SU-DHL-6 (cell line): ENCODE data around the gene FAM227B.

Experiments
- H2AFZ ChIP-seq: fragments of 200-600 bp; sonication (generic); 2 replicates; pipeline ENCODE4 v1.6.1; 2014; ENCODE audit warnings: low read depth, mild to moderate bottlenecking, moderate library complexity, mixed read lengths, antibody characterized with exemption, low read length; ENCODE audit not compliant: severe bottlenecking
- H3F3A ChIP-seq: fragments of 200-600 bp; shearing (Covaris generic); 2 replicates; pipeline ENCODE4 v1.6.0; 2016; ENCODE audit warnings: antibody characterized with exemption, mild to moderate bottlenecking; ENCODE audit not compliant: insufficient read depth
- H3K27ac ChIP-seq: fragments of 200-600 bp; sonication (generic); 2 replicates; pipeline ENCODE4 v1.5.1; 2016; ENCODE audit warnings: low read depth, mild to moderate bottlenecking, low read length, moderate library complexity, mixed read lengths
- H3K27me3 ChIP-seq: fragments of 200-600 bp; sonication (generic), shearing (Covaris generic); 2 replicates; pipeline ENCODE4 v1.6.0; 2014; ENCODE audit warnings: mild to moderate bottlenecking, low read length
- H3K36me3 ChIP-seq: fragments of 200-600 bp; sonication (generic); 2 replicates; pipeline ENCODE4 v1.6.1; 2014; ENCODE audit warnings: mild to moderate bottlenecking, low read length, mixed read lengths
- H3K4me2 ChIP-seq: fragments of 300-600, 200-600 bp; shearing (Covaris generic), sonication (generic); 2 replicates; pipeline ENCODE4 v1.6.0; 2014; ENCODE audit warnings: low read length, low read depth, mild to moderate bottlenecking; ENCODE audit not compliant: poor library complexity, severe bottlenecking
- H3K4me3 ChIP-seq: fragments of 200-600 bp; sonication (generic); 2 replicates; pipeline ENCODE4 v1.5.1; 2014; ENCODE audit warnings: antibody characterized with exemption, low read length, mild to moderate bottlenecking, mixed read lengths; ENCODE audit not compliant: insufficient read depth, poor library complexity, severe bottlenecking
- H3K79me2 ChIP-seq: fragments of 200-600 bp; sonication (generic); 2 replicates; pipeline ENCODE4 v1.6.1; 2014; ENCODE audit warnings: mild to moderate bottlenecking, low read length, moderate library complexity; ENCODE audit not compliant: insufficient read depth
- H3K9ac ChIP-seq: fragments of 200-600 bp; sonication (generic); 2 replicates; pipeline ENCODE4 v1.7.0; 2014; ENCODE audit warnings: mild to moderate bottlenecking, low read length
- H3K9me2 ChIP-seq: fragments of 200-600 bp; sonication (generic); replicated peaks from 2 replicates; pipeline ENCODE4 v1.6.1; 2014; ENCODE audit warnings: low read length; ENCODE audit not compliant: insufficient read depth
- H3K9me3 ChIP-seq: fragments of 200-600 bp; sonication (generic); 2 replicates; pipeline ENCODE4 v1.6.1; 2014; ENCODE audit warnings: low read length, mixed read lengths; ENCODE audit not compliant: insufficient read depth
- H4K20me1 ChIP-seq: fragments of 200-600 bp; sonication (generic); 2 replicates; pipeline ENCODE4 v1.6.1; 2014; ENCODE audit warnings: low read depth, mild to moderate bottlenecking, antibody characterized with exemption, low read length, moderate library complexity, mixed read lengths
- CTCF ChIP-seq: fragments of 200-600 bp; sonication (generic); IDR thresholded peaks from one replicate; pipeline ENCODE4 v1.5.1; 2017; ENCODE audit warnings: antibody characterized with exemption, mild to moderate bottlenecking, low read length, moderate library complexity; ENCODE audit not compliant: insufficient read depth, poor library complexity, severe bottlenecking
- EZH2phosphoT487 ChIP-seq: fragments of 200-600 bp; sonication (generic), shearing (Covaris generic); conservative IDR thresholded peaks from 2 replicates; pipeline ENCODE4 v1.6.1; 2018; ENCODE audit warnings: mild to moderate bottlenecking, antibody characterized with exemption, low read length, moderate library complexity, mixed read lengths

Gene FAM227B

GRCh38 chr15:49423901-49424550 is 196.6 kb downstream of the FAM227B start:
- H3K9me2 ChIP-seq: no peaks in the 10 kb centered on the region
- no peak overlapping the region for H3K4me3 ChIP-seq
- no peak overlapping the region for H3K9ac ChIP-seq
- no peak overlapping the region for H3K4me2 ChIP-seq
- no peaks in the 10 kb centered on the region for H4K20me1 ChIP-seq
- H3K27ac ChIP-seq: no peak overlapping the region
- no peak for TF ChIP-seq EZH2phosphoT487
- TF ChIP-seq CTCF: no peak
- H3K27me3 ChIP-seq: no peaks in the 10 kb centered on the region
- H3K79me2 ChIP-seq: no peaks in the 10 kb centered on the region
- H3K9me3 ChIP-seq: no peaks in the 10 kb centered on the region
- H3F3A ChIP-seq: no peaks in the 10 kb centered on the region
- H3K36me3 ChIP-seq: no peaks in the 10 kb centered on the region
- no peak overlapping the region for H2AFZ ChIP-seq

GRCh38 chr15:49423021-49423420 is 197.6 kb downstream of the FAM227B start, which contains the start of gene FGF7:
Gene FGF7, plus strand, starts transcription at chr15:49423242. Its CDS starts 1,056 bp downstream, at chr15:49424298.
- peak within 1 kb of the TSS; percentile 70 for H2AFZ ChIP-seq

GRCh38 chr15:49421991-49422390 is 198.6 kb downstream of the FAM227B start:
- no peaks in the 10 kb centered on the region for H3K36me3 ChIP-seq
- no peak overlapping the region for H3K27ac ChIP-seq
- H2AFZ ChIP-seq: peak overlapping the region; percentile 70
- peak overlapping the region; percentile 52 for H3K4me2 ChIP-seq
- no peaks in the 10 kb centered on the region for H3F3A ChIP-seq
- H3K79me2 ChIP-seq: no peaks in the 10 kb centered on the region
- no peak overlapping the region for H3K9ac ChIP-seq
- TF ChIP-seq EZH2phosphoT487: no peak
- peak; percentile 71 for TF ChIP-seq CTCF
- no peaks in the 10 kb centered on the region for H3K9me2 ChIP-seq
- H4K20me1 ChIP-seq: no peaks in the 10 kb centered on the region
- H3K9me3 ChIP-seq: no peaks in the 10 kb centered on the region
- H3K27me3 ChIP-seq: no peaks in the 10 kb centered on the region
- H3K4me3 ChIP-seq: no peak overlapping the region

More at GRCh38 chr15:49423021-49423420, 197.6 kb downstream of the FAM227B start, which contains the start of gene FGF7:
- Histone ChIP-seq H3K27ac (no peak within 1 kb of the TSS), H3K9me3 (no peaks in the 10 kb centered on the region), H3K36me3 (no peaks in the 10 kb centered on the region), H3K9ac (no peak within 1 kb of the TSS), H4K20me1 (no peaks in the 10 kb centered on the region), H3K9me2 (no peaks in the 10 kb centered on the region), H3K4me2 (peak within 1 kb of the TSS; percentile 52), H3K79me2 (no peaks in the 10 kb centered on the region), H3K4me3 (no peak within 1 kb of the TSS), H3K27me3 (no peaks in the 10 kb centered on the region), H3F3A (no peaks in the 10 kb centered on the region)
- no peak for TF ChIP-seq CTCF
- TF ChIP-seq EZH2phosphoT487: no peak
